Measurements from ENCODE around the gene SLC29A4.
"Not testable (repeated sequence)": the region's sequence is repeated elsewhere in the genome, so short reads cannot be mapped to it uniquely, and the experiment has no call there.

Gene SLC29A4

GRCh38 chr7:5302577-5302976, 19.8 kb downstream of the SLC29A4 start:
- Histone ChIP-seq H3K4me1 (ENCODE audit: control insufficient read depth, insufficient read depth, low read length) (no peaks in the 10 kb centered on the region), H3K27me3 (ENCODE audit: control insufficient read depth in 1 of 2, insufficient read depth in 2 of 2, low read length in 2 of 2) (peaks cover 0 to 7% of the 10 kb centered on the region in 2 donors), H3K36me3 (ENCODE audit: control insufficient read depth in 2 of 2, insufficient read depth in 2 of 2, low read length in 2 of 2) (peaks cover 2 to 3% of the 10 kb centered on the region in 2 donors), H3K27ac (ENCODE audit: low read length) (no peak overlapping the region), H3K4me3 (ENCODE audit: low read length in 2 of 2) (no peak overlapping the region), H3K9ac (ENCODE audit: low read length in 2 of 2) (no peak overlapping the region), H3K9me3 (ENCODE audit: control insufficient read depth in 2 of 2, low read length in 2 of 2) (no peaks in the 10 kb centered on the region)

GRCh38 chr7:5303061-5303460, 20.3 kb downstream of the SLC29A4 start:
- Histone ChIP-seq H3K27me3 (ENCODE audit: control insufficient read depth in 1 of 2, insufficient read depth in 2 of 2, low read length in 2 of 2) (peaks cover 0 to 3% of the 10 kb centered on the region in 2 donors), H3K4me1 (ENCODE audit: control insufficient read depth, insufficient read depth, low read length) (no peaks in the 10 kb centered on the region), H3K9me3 (ENCODE audit: control insufficient read depth in 2 of 2, low read length in 2 of 2) (no peaks in the 10 kb centered on the region), H3K36me3 (ENCODE audit: control insufficient read depth in 2 of 2, insufficient read depth in 2 of 2, low read length in 2 of 2) (peaks cover 6 to 7% of the 10 kb centered on the region in 2 donors), H3K4me3 (ENCODE audit: low read length in 2 of 2) (no peak overlapping the region), H3K27ac (ENCODE audit: low read length) (no peak overlapping the region), H3K9ac (ENCODE audit: low read length in 2 of 2) (no peak overlapping the region)

- peaks cover 10 to 12% of the 10 kb centered on the region in 2 donors for H3K36me3 ChIP-seq (ENCODE audit: control insufficient read depth in 2 of 2, insufficient read depth in 2 of 2, low read length in 2 of 2)
- H3K4me1 ChIP-seq (ENCODE audit: control insufficient read depth, insufficient read depth, low read length), result no peaks in the 10 kb centered on the region
- H3K27ac ChIP-seq (ENCODE audit: low read length), result no peak overlapping the region
- no peaks in the 10 kb centered on the region for H3K27me3 ChIP-seq (ENCODE audit: control insufficient read depth in 1 of 2, insufficient read depth in 2 of 2, low read length in 2 of 2)
- H3K9ac ChIP-seq (ENCODE audit: low read length in 2 of 2), result no peak overlapping the region
- H3K4me3 ChIP-seq (ENCODE audit: low read length in 2 of 2), result no peak overlapping the region
- H3K9me3 ChIP-seq (ENCODE audit: control insufficient read depth in 2 of 2, low read length in 2 of 2), result no peaks in the 10 kb centered on the region
Observed at GRCh38 chr7:5303591-5304505, 21.1 kb downstream of the SLC29A4 start.

GRCh38 chr7:5305050-5305449, 22.3 kb downstream of the SLC29A4 start:
- not testable (repeated sequence) for H3K27ac ChIP-seq (ENCODE audit: low read length); H3K4me3 ChIP-seq (ENCODE audit: low read length in 2 of 2); H3K9ac ChIP-seq (ENCODE audit: low read length in 2 of 2); H3K9me3 ChIP-seq (ENCODE audit: control insufficient read depth in 2 of 2, low read length in 2 of 2); H3K4me1 ChIP-seq (ENCODE audit: control insufficient read depth, insufficient read depth, low read length); H3K27me3 ChIP-seq (ENCODE audit: control insufficient read depth in 1 of 2, insufficient read depth in 2 of 2, low read length in 2 of 2)
- H3K36me3 ChIP-seq (ENCODE audit: control insufficient read depth in 2 of 2, insufficient read depth in 2 of 2, low read length in 2 of 2), result peaks cover 12 to 14% of the 10 kb centered on the region in 2 donors

- H3K27me3 ChIP-seq (ENCODE audit: control insufficient read depth in 1 of 2, insufficient read depth in 2 of 2, low read length in 2 of 2); H3K4me1 ChIP-seq (ENCODE audit: control insufficient read depth, insufficient read depth, low read length); H3K27ac ChIP-seq (ENCODE audit: low read length); H3K9me3 ChIP-seq (ENCODE audit: control insufficient read depth in 2 of 2, low read length in 2 of 2); H3K9ac ChIP-seq (ENCODE audit: low read length in 2 of 2); H3K4me3 ChIP-seq (ENCODE audit: low read length in 2 of 2): not testable (repeated sequence)
- peaks cover 22 to 24% of the 10 kb centered on the region in 2 donors for H3K36me3 ChIP-seq (ENCODE audit: control insufficient read depth in 2 of 2, insufficient read depth in 2 of 2, low read length in 2 of 2)
Observed at GRCh38 chr7:5307221-5308142, 24.7 kb downstream of the SLC29A4 start.

- no peak overlapping the region for H3K4me3 ChIP-seq (ENCODE audit: low read length in 2 of 2)
- peaks cover 22 to 24% of the 10 kb centered on the region in 2 donors for H3K36me3 ChIP-seq (ENCODE audit: control insufficient read depth in 2 of 2, insufficient read depth in 2 of 2, low read length in 2 of 2)
- no peaks in the 10 kb centered on the region for H3K4me1 ChIP-seq (ENCODE audit: control insufficient read depth, insufficient read depth, low read length)
- no peaks in the 10 kb centered on the region for H3K9me3 ChIP-seq (ENCODE audit: control insufficient read depth in 2 of 2, low read length in 2 of 2)
- no peak overlapping the region for H3K9ac ChIP-seq (ENCODE audit: low read length in 2 of 2)
- H3K27me3 ChIP-seq (ENCODE audit: control insufficient read depth in 1 of 2, insufficient read depth in 2 of 2, low read length in 2 of 2), result no peaks in the 10 kb centered on the region
- no peak overlapping the region for H3K27ac ChIP-seq (ENCODE audit: low read length)
Observed at GRCh38 chr7:5309146-5309545, 26.4 kb downstream of the SLC29A4 start.

- no peaks in the 10 kb centered on the region for H3K4me1 ChIP-seq (ENCODE audit: control insufficient read depth, insufficient read depth, low read length)
- no peak overlapping the region for H3K9ac ChIP-seq (ENCODE audit: low read length in 2 of 2)
- no peak overlapping the region for H3K4me3 ChIP-seq (ENCODE audit: low read length in 2 of 2)
- H3K36me3 ChIP-seq (ENCODE audit: control insufficient read depth in 2 of 2, insufficient read depth in 2 of 2, low read length in 2 of 2), result peaks cover 30 to 35% of the 10 kb centered on the region in 2 donors
- no peaks in the 10 kb centered on the region for H3K27me3 ChIP-seq (ENCODE audit: control insufficient read depth in 1 of 2, insufficient read depth in 2 of 2, low read length in 2 of 2)
- no peak overlapping the region for H3K27ac ChIP-seq (ENCODE audit: low read length)
- no peaks in the 10 kb centered on the region for H3K9me3 ChIP-seq (ENCODE audit: control insufficient read depth in 2 of 2, low read length in 2 of 2)
Observed at GRCh38 chr7:5310822-5311405, 28.2 kb downstream of the SLC29A4 start.

- H3K4me1 ChIP-seq (ENCODE audit: control insufficient read depth, insufficient read depth, low read length); H3K27me3 ChIP-seq (ENCODE audit: control insufficient read depth in 1 of 2, insufficient read depth in 2 of 2, low read length in 2 of 2); H3K4me3 ChIP-seq (ENCODE audit: low read length in 2 of 2); H3K9ac ChIP-seq (ENCODE audit: low read length in 2 of 2); H3K9me3 ChIP-seq (ENCODE audit: control insufficient read depth in 2 of 2, low read length in 2 of 2); H3K27ac ChIP-seq (ENCODE audit: low read length): not testable (repeated sequence)
- H3K36me3 ChIP-seq (ENCODE audit: control insufficient read depth in 2 of 2, insufficient read depth in 2 of 2, low read length in 2 of 2), result peaks cover 29 to 41% of the 10 kb centered on the region in 2 donors
Observed at GRCh38 chr7:5312276-5313070, 29.7 kb downstream of the SLC29A4 start.

- not testable (repeated sequence) for H3K27me3 ChIP-seq (ENCODE audit: control insufficient read depth in 1 of 2, insufficient read depth in 2 of 2, low read length in 2 of 2); H3K27ac ChIP-seq (ENCODE audit: low read length); H3K4me1 ChIP-seq (ENCODE audit: control insufficient read depth, insufficient read depth, low read length); H3K4me3 ChIP-seq (ENCODE audit: low read length in 2 of 2); H3K9me3 ChIP-seq (ENCODE audit: control insufficient read depth in 2 of 2, low read length in 2 of 2); H3K9ac ChIP-seq (ENCODE audit: low read length in 2 of 2)
- peaks cover 25 to 35% of the 10 kb centered on the region in 2 donors for H3K36me3 ChIP-seq (ENCODE audit: control insufficient read depth in 2 of 2, insufficient read depth in 2 of 2, low read length in 2 of 2)
Observed at GRCh38 chr7:5313076-5313885, 30.5 kb downstream of the SLC29A4 start.

Data from stomach smooth muscle (tissue), 2 donors.